ENCODE measurements around the gene CDT1.
"Not testable (repeated sequence)": the region's sequence is repeated elsewhere in the genome, so short reads cannot be mapped to it uniquely, and the experiment has no call there.

The CDT1 gene

DNA sequence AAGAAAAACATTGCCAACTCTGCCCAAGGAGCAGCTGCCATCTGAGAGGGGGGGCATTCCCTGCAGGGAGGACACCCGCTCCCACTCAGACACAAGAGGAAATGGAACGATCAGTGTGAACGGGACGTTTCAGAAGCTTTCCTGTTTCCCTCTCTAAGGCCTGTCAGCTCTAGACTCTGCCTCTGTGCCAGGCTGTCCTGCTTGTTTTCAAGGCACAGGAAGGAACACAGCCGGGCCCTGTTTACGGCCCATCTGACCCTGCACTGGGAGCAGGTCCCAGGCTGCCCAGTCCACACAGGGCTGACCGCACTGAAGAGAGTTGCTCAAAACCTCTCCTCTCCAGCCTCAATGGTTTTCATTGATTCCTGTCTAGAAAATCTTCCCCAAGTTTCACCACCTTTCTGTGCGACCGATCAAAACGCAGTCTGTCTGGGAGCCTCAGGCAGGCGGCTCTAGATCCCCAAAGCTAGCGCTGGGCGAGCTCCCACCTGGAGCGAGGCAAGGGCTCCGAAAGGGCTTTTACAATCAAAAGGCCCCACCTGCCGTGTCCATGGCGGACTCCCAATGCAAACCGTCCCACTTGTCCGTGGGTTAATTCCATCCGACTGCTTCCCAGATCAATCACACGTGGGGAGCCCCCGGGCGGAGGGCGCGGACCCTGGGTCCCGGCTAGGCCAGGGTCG lies 20.1 kb upstream of the CDT1 start:
- peak; percentile 65 for DNase-seq (ENCODE audit: low spot score)

DNA sequence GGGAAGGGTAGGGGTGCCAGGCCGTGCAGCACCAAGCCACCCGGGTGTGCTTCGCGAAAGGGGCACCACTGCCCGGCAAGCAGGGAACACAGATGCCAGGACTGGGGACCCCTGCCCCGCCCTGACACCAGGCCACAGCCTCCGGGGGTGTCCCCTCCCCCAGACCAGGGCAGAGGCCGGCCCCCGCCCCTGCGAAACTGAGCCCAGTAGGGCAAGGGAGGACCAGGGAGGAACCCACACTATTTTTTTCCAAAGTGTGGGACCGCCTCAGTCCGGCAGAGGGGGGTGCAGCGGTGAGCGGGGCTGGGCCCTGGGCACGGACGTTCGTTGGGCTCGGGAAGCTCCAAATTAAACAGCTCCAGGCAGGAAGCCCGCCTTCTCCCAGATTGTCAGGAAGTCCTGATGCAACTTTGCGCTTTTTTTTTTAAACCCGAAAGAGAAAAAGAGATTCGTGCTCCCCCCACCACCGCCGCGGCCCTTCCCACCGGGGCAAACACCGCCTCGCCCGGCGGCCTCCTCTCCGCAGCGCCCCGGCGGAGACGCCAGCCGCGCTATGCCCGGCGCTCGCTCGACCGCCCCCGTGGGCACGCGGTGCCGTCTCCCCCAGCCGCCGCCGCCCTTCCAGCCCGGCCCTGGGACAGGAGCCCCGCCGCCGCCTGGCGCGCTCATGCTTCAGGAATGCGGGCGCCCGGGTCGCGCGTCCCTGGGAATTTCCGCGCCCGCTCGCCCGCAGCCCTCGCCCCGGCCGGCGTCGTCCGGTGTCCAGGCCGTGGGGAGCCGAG lies 19.3 kb upstream of the CDT1 start:
- DNase-seq (ENCODE audit: low spot score), result no peak

DNA sequence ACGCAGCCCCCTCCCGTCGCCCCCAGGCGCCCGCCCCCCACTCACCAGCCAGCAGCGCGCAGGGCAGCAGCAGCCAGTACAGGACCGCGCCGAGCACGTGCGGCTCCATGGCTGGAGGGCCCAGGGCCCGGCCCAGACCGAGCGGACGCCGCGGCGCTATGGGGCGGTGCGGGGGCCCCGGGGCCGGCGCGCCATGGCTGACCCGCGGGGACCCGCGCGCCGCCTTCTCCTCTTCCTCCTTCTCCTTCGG lies 18.8 kb upstream of the CDT1 start:
- no peak for DNase-seq (ENCODE audit: low spot score)

DNA sequence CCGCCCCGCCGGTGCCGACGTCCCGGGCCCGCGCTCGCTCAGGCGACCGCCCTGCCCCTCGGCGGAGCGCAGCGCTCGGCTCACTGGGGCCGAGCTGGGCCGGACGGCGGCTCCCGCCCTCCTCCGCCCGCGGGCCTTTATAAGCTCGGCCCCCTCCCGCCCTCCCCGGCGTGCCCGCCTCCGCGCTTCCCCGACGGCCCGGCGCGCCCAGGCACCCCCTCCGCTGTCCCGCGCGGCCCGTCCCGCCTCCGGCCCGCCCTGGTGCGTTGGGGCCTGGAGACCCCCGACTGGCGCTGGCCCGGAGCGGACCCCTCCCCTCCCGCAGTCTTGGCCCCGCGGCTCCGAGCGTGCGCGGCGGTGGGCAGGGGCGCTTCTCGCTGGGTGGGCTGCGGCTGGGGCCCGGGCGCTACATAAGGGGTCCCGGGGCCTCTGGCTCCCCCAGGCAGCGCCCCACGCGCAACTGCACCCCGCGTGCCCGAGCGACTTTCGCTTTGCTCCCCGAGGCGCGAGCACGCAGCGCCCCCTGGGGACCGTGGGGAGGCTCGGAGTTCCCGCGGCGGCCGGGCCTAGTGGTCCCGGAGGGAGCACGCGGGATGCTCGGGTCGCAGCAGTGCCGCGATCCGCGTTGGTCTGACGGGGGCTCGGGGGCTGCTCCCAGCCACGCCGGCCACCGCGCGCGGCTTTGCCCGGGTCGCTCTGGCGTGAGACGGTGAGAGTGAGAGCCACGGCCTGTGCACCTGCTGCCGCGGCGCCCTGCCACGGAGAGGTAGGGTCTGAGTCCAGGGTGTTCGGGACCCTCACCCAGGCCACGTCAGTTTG lies 18.3 kb upstream of the CDT1 start, which contains the start of gene PIEZO1:
PIEZO1 (minus strand) TSS at position 115 of the 819 bp plus-strand sequence. CDS start 256 bp downstream, outside the sequence.
- no peak for DNase-seq (ENCODE audit: low spot score)

DNA sequence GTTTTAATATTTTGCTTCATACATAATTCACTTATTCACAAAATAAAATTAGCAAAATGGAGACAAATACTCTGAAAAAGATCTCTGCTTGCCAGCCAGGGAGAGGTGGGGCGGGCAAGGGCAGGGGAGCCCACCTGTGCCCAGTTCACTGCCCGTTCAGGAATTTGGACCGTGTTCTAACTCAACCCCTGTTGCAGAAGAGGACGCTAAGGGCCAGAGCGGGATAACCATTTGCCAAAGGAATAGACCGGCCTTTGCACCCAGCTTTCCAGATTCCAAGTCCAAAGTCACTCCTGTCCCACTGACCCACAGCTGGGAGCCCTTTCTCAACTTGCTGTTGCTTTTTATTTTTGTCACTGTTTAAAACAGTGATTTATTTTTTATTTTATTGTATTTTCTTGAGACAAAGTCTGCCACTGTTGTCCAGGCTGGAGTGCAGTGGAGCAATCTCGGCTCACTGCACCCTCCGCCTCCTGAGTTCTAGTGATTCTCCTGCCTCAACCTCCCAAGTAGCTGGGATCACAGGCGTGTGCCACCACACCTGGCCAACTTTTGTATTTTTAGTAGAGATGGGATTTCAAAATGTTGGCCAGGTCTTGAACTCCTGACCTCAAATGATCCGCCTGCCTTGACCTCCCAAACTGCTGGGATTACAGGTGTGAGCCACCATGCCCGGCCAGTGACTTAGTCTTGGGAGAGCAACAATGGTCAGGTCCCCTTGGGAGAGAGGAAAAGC lies 15.8 kb upstream of the CDT1 start:
- DNase-seq (ENCODE audit: low spot score), result no peak

DNA sequence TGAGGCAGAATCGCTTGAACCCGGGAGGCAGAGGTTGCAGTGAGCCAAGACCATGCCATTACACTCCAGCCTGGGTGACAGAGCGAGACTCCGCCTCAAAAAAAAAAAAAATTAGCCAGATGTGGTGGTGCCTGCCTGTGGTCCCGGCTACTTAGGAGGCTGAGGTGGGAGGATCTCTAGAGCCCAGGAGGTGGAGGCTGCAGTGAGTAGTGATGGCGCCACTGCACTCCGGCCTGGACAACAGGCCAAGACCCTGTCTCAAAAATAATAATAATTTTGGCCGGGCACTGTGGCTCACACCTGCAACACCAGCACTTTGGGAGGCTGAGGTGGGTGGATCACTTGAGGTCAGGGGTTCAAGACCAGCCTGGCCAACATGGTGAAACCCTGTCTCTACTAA lies 14.8 kb upstream of the CDT1 start:
- not testable (repeated sequence) for DNase-seq (ENCODE audit: low spot score)

DNA sequence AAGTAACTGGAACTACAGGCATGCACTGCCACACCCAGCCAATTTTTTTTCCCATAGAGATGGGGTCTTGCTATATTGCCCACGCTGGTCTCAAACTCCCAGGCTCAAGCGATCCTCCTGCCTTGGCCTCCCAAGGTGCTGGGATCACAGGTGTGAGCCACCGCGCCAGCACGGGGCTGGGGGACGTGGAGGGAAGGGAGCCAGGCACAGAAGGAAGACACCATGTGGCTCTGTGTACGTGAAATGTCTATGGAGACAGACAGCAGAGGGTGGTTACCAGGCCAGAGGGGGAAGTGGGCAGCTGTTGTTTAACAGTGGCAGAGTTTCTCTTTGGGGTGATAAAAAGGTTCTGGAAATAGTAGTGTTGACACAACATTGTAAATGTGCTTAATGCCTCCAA lies 14.0 kb upstream of the CDT1 start:
- no peak for DNase-seq (ENCODE audit: low spot score)

DNA sequence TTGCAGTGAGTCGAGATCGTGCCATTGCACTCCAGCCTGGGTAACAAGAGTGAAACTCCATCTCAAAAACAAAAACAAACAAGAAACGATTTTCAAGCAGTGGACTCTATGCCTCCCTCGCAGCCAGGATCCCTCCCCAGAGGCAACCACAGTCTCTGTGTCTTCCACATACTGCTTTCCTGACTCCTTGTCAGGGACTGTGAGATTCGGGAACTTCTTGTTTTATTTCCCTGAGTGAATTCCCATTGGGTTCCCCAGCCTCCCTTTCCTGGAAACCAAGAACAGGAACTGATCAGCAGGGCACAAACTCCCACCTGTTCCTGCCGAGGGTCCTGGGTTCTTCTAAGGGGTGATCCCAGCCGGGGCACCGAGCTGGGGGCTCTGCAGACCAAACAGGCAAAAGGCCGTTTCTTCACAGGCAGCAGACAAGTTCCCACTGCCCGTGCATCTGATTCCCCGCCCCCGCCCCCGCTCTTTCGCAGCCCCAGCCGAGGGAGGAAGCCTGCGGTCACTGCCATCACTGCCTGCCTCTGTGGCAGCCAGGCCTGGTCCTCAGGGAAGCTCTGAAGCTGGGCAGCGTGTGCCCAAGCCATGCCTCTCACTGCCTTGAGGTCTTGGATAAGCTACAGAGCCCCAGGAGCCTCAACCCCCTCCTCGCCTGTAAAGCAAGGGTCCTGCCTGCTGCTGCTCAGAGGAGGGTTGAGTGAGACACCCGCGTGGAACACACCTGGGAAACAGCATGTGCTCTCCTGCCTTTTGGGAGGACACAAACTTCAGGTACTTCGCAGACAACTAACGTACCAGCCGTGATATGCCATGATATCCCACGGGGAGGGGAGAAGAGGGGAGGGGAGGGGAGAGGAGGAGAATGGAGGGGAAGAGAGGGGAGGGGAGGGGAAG lies 13.0 kb upstream of the CDT1 start:
- DNase-seq (ENCODE audit: low spot score), result no peak

DNA sequence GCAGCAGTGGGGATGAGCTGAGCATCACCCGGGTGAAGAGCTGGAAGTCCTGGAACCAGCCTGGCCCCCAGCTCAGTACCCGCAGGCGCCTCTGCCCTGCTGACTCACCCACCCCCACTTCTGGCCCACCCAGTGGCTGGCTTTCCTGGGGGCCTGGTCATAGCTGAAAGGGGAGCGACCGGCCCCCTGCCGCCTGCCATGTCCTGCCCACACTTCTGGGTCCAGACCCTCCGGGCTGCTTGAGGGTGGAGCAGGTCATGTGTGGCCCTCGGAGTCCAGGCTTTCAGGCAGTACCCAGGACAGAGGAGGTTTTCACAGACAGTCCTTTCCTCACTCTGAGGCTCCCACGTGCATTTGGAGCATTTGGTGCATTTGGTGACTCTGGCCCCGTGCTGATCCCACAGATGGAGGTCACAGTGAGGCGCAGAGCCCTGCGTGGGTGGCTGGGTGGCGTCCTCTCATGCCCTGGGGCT lies 11.5 kb upstream of the CDT1 start:
- no peak for DNase-seq (ENCODE audit: low spot score)

DNA sequence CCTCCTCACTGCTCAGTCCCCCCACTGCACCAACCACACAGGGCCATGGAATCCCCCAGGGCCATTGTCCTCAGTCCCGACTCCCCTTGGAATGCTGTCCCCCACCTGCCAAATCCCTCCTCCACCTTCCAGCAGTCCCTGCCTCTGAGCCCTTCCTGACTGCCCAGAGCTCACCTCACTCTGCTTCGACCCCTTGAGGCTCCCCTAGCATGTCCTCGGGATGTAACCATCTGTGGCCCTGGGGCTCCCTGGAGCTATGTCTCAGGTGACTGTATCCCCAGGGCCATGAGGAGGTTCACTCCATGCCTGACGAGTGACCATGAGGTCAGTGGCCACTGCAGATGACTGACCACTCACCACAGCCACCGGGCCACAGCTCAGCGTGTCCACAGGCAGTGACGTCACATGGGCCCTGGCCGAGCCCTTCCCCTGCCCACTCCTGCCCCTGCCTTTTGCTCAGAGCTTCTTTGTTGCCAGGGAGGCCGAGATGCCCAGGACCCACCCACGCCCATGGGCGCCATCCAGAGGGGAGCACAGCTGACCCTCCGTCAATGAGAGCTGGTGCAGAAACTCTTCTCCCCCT lies 10.8 kb upstream of the CDT1 start:
- no peak for DNase-seq (ENCODE audit: low spot score)

DNA sequence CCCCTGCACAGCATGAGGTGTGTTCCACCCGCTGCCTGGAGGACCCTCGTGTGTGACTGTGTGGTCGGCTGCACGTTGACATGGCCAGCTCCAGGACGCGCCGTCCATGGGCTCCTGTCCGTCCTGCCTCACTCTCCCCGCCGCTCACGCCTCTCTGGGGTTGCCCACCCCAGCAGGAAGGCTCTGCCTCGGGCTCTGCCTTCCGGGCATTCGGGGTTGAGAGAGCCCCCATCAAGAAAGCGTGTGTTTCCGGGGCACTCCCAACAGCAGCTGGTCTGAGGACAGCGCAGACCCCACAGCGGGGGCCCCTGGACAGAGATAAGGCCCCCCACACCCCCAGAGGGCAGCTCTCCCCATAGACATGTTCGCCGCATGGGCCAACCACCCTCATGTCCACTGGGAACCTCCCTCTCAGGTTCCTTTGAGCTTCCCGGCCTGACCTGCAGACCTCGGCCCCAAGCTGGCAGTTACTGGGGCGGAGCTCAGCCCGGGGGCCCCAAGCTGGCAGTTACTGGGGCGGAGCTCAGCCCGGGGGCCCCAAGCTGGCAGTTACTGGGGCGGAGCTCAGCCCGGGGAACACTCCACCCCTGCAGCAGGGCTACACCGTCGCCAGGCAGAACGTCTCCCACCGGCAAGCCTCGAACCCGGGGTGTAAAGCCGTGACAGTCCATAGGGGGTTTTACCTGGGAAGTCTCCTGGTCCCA lies 10.2 kb upstream of the CDT1 start:
- no peak for DNase-seq (ENCODE audit: low spot score)

DNA sequence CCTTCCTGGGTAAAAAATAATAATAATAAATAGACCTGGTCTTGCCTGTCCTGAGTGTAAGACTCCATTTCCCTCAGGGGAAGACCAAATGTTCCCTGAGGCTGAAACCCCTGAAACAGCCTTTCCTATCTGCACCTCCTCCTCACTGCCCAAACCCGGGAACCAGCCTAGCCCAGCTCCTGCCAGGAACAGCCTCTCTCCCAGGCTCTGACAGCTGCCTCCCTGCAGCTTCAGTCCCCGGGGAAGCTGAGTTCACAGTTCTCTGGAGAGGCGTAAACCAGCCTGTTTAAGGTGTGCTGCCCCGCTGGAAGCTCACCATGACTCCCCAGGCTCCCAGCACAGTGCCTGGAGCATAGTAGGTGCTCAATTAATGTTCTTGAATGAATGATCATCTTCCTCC lies 7.3 kb upstream of the CDT1 start:
- DNase-seq (ENCODE audit: low spot score), result no peak

DNA sequence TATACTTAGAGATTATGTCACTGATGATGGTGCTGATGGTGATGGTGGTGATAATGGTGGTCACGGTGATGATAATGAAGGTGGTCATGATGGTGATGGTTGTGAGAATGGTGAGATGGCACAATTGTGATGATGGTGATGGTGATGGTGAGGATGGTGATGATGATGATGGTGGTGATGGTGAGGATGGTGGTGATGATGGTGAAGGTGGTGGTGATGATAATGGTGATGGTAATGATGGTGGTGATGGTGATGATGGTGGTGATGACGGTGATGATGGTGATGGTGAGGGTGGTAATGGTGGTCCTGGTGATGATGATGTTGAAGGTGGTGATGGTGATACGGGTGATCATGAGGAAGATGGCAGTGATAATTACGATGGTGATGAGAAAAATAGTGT lies 5.5 kb upstream of the CDT1 start:
- no peak for DNase-seq (ENCODE audit: low spot score)

DNA sequence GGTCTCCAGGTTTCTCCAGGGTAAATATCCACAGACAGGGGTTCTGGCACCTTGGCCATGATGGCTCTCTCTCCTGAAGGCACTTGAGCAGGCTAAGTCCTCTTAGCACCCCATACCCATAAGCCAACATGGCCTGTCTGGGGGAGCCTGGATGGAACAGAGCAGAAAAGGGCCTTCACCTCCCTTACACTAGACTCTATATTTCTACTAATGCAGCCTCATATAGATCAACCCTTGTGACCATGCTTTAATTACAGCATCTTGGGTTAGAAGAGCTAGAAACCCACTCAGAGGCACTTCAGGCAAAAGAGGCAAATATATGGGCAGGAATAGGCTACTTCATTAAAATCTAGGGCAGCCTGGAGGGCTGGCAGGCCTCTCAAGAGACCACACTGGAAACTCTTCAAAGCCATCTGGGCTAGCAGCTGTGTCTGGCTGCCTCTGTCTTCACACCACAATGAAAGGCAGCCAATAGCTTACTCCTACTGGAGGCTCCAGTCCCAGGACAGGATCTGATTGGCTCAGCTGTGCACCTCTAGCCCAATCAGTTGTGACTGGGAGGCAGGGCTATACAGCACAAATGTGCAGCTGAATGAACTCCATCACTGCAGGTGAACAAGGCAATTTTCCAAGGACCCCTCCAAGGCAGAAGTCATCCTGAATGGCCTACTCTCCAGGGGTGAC lies 4.7 kb upstream of the CDT1 start:
- DNase-seq (ENCODE audit: low spot score), result no peak

DNA sequence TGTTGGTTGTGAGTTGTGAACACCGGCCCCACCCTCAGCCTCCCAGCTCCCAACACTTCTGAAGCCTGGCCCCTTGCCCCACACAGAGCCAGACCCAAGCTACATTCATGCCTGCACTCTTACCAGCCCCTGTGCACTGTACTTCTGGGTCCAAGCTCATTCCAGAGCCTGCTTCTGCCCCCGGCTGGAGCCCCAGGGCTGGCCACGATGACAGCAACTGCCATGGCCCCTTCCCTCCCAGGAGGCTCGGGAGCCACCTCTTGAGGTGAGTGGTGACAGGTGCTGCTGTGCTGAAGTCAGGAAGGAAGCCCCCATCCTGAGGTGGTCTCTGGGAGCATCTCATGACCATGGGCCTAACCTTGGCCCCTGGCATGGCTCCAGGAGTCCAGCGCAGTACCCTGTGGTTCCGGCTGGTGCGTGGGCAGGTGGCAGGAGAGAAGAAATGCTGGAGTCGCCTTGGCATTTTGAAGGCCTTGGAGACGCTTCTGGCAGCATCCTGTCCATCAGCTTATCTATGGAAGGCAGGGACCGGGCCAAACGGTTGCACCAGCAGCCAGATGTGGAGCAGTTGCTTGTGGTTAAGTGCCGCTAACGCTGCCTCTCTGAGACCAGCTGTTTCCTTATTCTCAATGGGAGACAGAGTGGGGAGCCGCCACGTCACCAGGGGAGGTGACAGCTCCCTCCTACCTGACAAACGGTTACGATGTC lies 3.9 kb upstream of the CDT1 start:
- DNase-seq (ENCODE audit: low spot score), result no peak

DNA sequence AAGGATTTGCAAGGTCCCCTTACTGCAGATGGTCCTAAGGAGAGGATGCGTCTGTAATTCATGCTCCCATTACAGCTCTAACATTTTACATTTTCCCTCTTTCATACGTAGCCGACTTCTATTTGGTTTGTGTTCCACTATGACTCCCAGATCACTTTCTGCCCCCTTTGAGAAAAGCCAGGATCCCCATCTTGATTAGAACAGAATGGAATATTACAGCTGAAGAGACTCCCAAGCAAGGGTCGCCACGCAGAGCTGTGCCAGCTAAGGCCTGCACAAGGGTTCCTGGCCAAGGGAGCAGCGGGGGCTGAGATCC lies 3.4 kb upstream of the CDT1 start:
- DNase-seq (ENCODE audit: low spot score), result no peak

DNA sequence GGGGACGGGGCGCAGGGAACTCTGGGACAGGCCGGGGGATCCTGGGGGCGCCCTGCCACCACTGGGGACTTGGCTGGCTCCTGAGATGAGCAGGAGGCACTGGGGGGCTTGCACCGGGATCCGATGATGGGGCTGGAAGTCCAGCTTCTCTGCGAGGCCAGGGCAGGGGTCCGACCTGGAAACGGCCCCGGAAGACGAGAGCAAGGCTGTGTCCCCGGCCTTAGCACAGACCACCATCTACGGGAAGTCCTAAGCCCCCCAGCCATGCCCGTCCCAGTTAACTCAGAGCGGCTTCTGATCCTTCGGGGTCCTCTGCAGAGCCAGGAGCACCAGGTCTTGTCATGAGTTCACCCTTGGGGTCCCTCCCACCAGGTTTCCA lies 573 bp downstream of the CDT1 start:
- no peak for DNase-seq (ENCODE audit: low spot score)

DNA sequence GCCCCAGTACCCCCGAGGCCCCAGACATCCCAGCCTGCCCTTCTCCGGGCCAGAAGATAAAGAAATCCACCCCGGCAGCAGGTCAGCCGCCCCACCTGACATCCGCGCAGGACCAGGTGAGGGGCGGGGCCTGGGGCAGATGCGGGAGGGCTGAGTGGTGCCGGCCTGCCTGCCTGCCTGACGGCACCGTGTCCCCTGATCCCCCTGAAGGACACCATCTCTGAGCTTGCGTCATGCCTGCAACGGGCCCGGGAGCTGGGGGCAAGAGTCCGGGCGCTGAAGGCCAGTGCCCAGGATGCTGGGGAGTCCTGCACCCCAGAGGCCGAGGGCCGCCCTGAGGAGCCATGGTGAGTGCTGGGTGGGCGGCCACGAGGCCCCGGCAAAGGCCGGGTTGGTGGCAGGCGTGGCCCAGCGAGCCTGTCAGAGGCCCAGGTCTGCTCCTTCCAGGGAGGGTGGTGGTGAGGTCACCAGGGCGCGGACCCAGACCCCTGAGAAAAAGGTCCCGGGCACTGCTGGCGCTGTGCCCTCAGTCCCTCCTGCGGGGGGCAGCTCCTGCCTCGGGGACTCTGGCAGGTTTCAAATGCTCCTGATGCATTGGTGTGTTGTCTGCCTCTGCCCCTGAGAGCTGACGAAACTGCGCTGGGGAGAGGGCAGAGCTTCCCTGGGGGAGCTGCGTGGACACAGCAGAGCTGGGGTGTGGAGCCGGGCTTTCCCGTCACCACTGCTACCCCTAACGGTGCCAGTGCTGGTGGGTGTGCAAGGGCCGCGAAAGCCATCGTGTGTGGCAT lies 1.2 kb downstream of the CDT1 start:
- DNase-seq (ENCODE audit: low spot score), result no peak
